IMR-90 (cell line): ENCODE data around the gene C2orf68. TPM values are rescaled to one million over a fixed set of nuclear protein-coding genes. Genes with fewer than 3 reads are reported as not detected.

ENCODE experiments used
- ATAC-seq: fragments of 200-7000 bp; cut with Tn5 transposase; 2 replicates; pipeline ENCODE4 v1.9.1; 2020; ENCODE audit warnings: low read depth, mild to moderate bottlenecking, moderate library complexity
- BruUV-seq: library from RNA; stranded (reverse); fragments of 400-500 nt; replicated peaks from 2 replicates; lab custom pipeline; 2021; lab: Mats Ljungman, UMichigan
- CTCF ChIA-PET: fragments of 300-600 bp; formaldehyde crosslinking; extraction: SDS; loops from one replicate; lab custom pipeline; 2021; ENCODE audit warnings: antibody characterized with exemption; lab: Yijun Ruan, JAX
- POLR2A ChIA-PET: fragments of 300-600 bp; sonication (Branson Sonifier 250); formaldehyde crosslinking; loops from one replicate; lab custom pipeline; 2022; ENCODE audit warnings: antibody characterized with exemption; ENCODE audit not compliant: unreplicated experiment; lab: Charles Lee
- DNase-seq: peaks from one replicate; pipeline ENCODE4 v3.0.0; 2013
- H2AFZ ChIP-seq: replicated peaks from 2 replicates; pipeline ENCODE3; 2013; ENCODE audit warnings: low read length, mild to moderate bottlenecking; ENCODE audit not compliant: poor library complexity
- H2AK5ac ChIP-seq: 2 replicates; pipeline ENCODE4 v1.6.1; 2013; ENCODE audit warnings: low read depth, low read length, inconsistent platforms
- H2AK9ac ChIP-seq: replicated peaks from 2 replicates; pipeline ENCODE3; 2013; ENCODE audit warnings: mild to moderate bottlenecking, low read depth, low read length, moderate library complexity; ENCODE audit not compliant: poor library complexity
- H2BK120ac ChIP-seq: 2 replicates; pipeline ENCODE4 v1.6.1; 2013; ENCODE audit warnings: low read depth, low read length, inconsistent platforms
- H2BK15ac ChIP-seq: 3 replicates; pipeline ENCODE4 v1.6.1; 2013; ENCODE audit warnings: low read depth, low read length, inconsistent platforms
- H2BK20ac ChIP-seq: 2 replicates; pipeline ENCODE4 v1.6.1; 2013; ENCODE audit warnings: low read depth, mild to moderate bottlenecking, inconsistent platforms, low read length, moderate library complexity
- H2BK5ac ChIP-seq: 2 replicates; pipeline ENCODE4 v1.6.1; 2013; ENCODE audit warnings: mild to moderate bottlenecking, low read depth, low read length, inconsistent platforms; ENCODE audit not compliant: poor library complexity, severe bottlenecking
- H3K14ac ChIP-seq: replicated peaks from 2 replicates; pipeline ENCODE4 v1.6.1; 2013; ENCODE audit warnings: low read depth, low read length, inconsistent platforms
- H3K18ac ChIP-seq: 2 replicates; pipeline ENCODE4 v1.6.1; 2013; ENCODE audit warnings: low read depth, low read length, control low read depth
- H3K23ac ChIP-seq: 2 replicates; pipeline ENCODE4 v1.6.1; 2013; ENCODE audit warnings: low read depth, low read length, inconsistent platforms
- H3K27ac ChIP-seq: 2 replicates; pipeline ENCODE4 v1.5.1; 2013; ENCODE audit warnings: mild to moderate bottlenecking, control low read depth, low read length; ENCODE audit not compliant: insufficient read depth
- H3K27me3 ChIP-seq: 2 replicates; pipeline ENCODE4 v1.6.1; 2013; ENCODE audit warnings: low read length; ENCODE audit not compliant: control insufficient read depth, insufficient read depth
- H3K36me3 ChIP-seq: 2 replicates; pipeline ENCODE4 v1.6.1; 2013; ENCODE audit warnings: low read length, mixed read lengths; ENCODE audit not compliant: control insufficient read depth, insufficient read depth
- H3K4ac ChIP-seq: 2 replicates; pipeline ENCODE4 v1.6.1; 2013; ENCODE audit warnings: low read depth, low read length, inconsistent platforms
- H3K4me1 ChIP-seq: 2 replicates; pipeline ENCODE4 v1.6.1; 2013; ENCODE audit warnings: low read length, mixed read lengths; ENCODE audit not compliant: control insufficient read depth, insufficient read depth
- H3K4me2 ChIP-seq: 2 replicates; pipeline ENCODE4 v1.6.1; 2013; ENCODE audit warnings: low read depth, mild to moderate bottlenecking, control low read depth, low read length, moderate library complexity
- H3K4me3 ChIP-seq: 2 replicates; pipeline ENCODE4 v1.5.1; 2013; ENCODE audit warnings: low read depth, mild to moderate bottlenecking, control low read depth, low read length, moderate library complexity; ENCODE audit not compliant: insufficient read depth
- H3K56ac ChIP-seq: 2 replicates; pipeline ENCODE4 v1.6.1; 2013; ENCODE audit warnings: low read length, inconsistent platforms; ENCODE audit not compliant: insufficient read depth; ENCODE audit errors: extremely low read depth
- H3K79me1 ChIP-seq, 2 experiments: 2 replicates each; pipeline ENCODE4 v1.6.1; 2013; ENCODE audit warnings: low read length in 2 of 2, inconsistent platforms in 1 of 2, low read depth in 1 of 2
- H3K9ac ChIP-seq: 2 replicates; pipeline ENCODE4 v1.6.1; 2013; ENCODE audit warnings: low read depth, low read length, control low read depth
- H3K9me1 ChIP-seq: 2 replicates; pipeline ENCODE4 v1.6.1; 2013; ENCODE audit warnings: low read length, inconsistent platforms; ENCODE audit not compliant: insufficient read depth
- H3K9me3 ChIP-seq: 2 replicates; pipeline ENCODE4 v1.6.1; 2013; ENCODE audit warnings: low read length; ENCODE audit not compliant: control insufficient read depth, insufficient read depth
- H4K20me1 ChIP-seq: 2 replicates; pipeline ENCODE4 v1.6.1; 2013; ENCODE audit warnings: low read length, inconsistent platforms; ENCODE audit not compliant: insufficient read depth
- H4K5ac ChIP-seq: 2 replicates; pipeline ENCODE4 v1.6.1; 2013; ENCODE audit warnings: mild to moderate bottlenecking, low read depth, low read length, control low read depth
- H4K8ac ChIP-seq, 2 experiments: 2 replicates each; pipeline ENCODE4 v1.6.1; 2013; ENCODE audit warnings: low read depth in 2 of 2, low read length in 2 of 2, control low read depth in 1 of 2, inconsistent platforms in 1 of 2
- H4K91ac ChIP-seq: 2 replicates; pipeline ENCODE4 v1.6.1; 2013; ENCODE audit warnings: low read depth, low read length, inconsistent platforms; ENCODE audit not compliant: insufficient read depth
- BHLHE40 ChIP-seq: fragments of 150-350 bp; IDR thresholded peaks from 2 replicates; pipeline ENCODE4 v1.6.1; 2016; ENCODE audit warnings: mild to moderate bottlenecking, low read depth, low read length
- CEBPB ChIP-seq: IDR thresholded peaks from 2 replicates; pipeline ENCODE4 v1.6.1; 2012; ENCODE audit warnings: low read depth, low read length, improper control_type of control experiment
- RFX5 ChIP-seq: IDR thresholded peaks from 2 replicates; pipeline ENCODE4 v1.8.0; 2012; ENCODE audit warnings: low read depth, mild to moderate bottlenecking, low read length, moderate library complexity
- WGBS, 2 experiments: methylation state at CpG; one replicate each; pipeline versions ENCODE4 v1.1.5 to v1.1.7; 2013; ENCODE audit warnings: missing lambda C conversion rate in 2 of 2; ENCODE audit not compliant: insufficient read length in 1 of 2; ENCODE audit errors: extremely low coverage in 2 of 2; 5-methylcytosine and 5-hydroxymethylcytosine counted together
- dilution Hi-C: fragments of 300-500 bp; cut with HindIII; formaldehyde crosslinking; loops from one replicate; pipeline ENCODE4 v1.14.3; 2018; ENCODE audit warnings: low sequenced_read_pairs; ENCODE audit not compliant: unreplicated experiment
- in situ Hi-C: fragments of 300-500 bp; cut with MboI; formaldehyde crosslinking; loops from 3 replicates; pipeline ENCODE4 v1.14.3; 2019; ENCODE audit warnings: low sequenced_read_pairs, inconsistent platforms, mixed read lengths
- intact Hi-C: fragments of 100-400 bp; cut with micrococcal nuclease; formaldehyde crosslinking; loops from 2 replicates; pipeline ENCODE4 v1.10.0; 2022
- polyA plus RNA-seq, 3 experiments: library from polyadenylated mRNA; depleted of rRNA; stranded (reverse); fragments of >200 nt; gene quantifications; 2 replicates each; pipeline ENCODE4 v1.2.3, GENCODE V29; 2012; ENCODE audit warnings: low replicate concordance in 1 of 3
- total RNA-seq: library from RNA; depleted of rRNA; stranded (reverse); fragments of >200 nt; gene quantifications from 2 replicates; pipeline ENCODE4 v1.2.3, GENCODE V29; 2012

The C2orf68 gene
- total and polyA plus RNA-seq, 2 of the 4 experiments (the other 2 are of a cell fraction): 6.8 to 10.1 TPM

GRCh38 chr2:85564144-85564563 is 47.7 kb downstream of the C2orf68 start:
- no peak overlapping the region for H3K56ac ChIP-seq
- TF ChIP-seq RFX5 (no peak), BHLHE40 (no peak), CEBPB (peak; percentile 12; the same call in 1 of the 2 replicates)
- H2BK5ac ChIP-seq: no peak overlapping the region
- no TSS peak for BruUV-seq
- WGBS, 2 experiments: no CpG with 5 or more reads among the region's 5 CpGs
- no peak overlapping the region for H3K4ac ChIP-seq
- no peak for DNase-seq
- in situ Hi-C loops: no loop called here
- no peak overlapping the region for H3K18ac ChIP-seq
- no peak overlapping the region for H3K27ac ChIP-seq
- H2AFZ ChIP-seq: no peak overlapping the region
- H4K5ac ChIP-seq: no peak overlapping the region
- no peak overlapping the region for H2BK120ac ChIP-seq
- ATAC-seq: no peak
- H2AK9ac ChIP-seq: no peak overlapping the region
- no peak overlapping the region for H4K91ac ChIP-seq
- dilution Hi-C loops: no loop called here
- no peaks in the 10 kb centered on the region for H4K20me1 ChIP-seq
- peaks cover 3% of the 10 kb centered on the region; the same call in 1 of the 2 replicates for H3K4me1 ChIP-seq
- H2AK5ac ChIP-seq: no peak overlapping the region
- ChIA-PET POLR2A (interaction anchor here (0.6 kb wide), 1 partner anchor 245 kb away, joined by 4 read pairs; no protein-coding TSS in a partner anchor), CTCF (interaction anchor here (0.7 kb wide), 1 partner anchor 140 kb away, joined by 3 read pairs; no protein-coding TSS in a partner anchor)
- no peak overlapping the region for H3K4me3 ChIP-seq
- no peak overlapping the region for H2BK20ac ChIP-seq
- H3K9me3 ChIP-seq: no peaks in the 10 kb centered on the region
- no peaks in the 10 kb centered on the region for H3K36me3 ChIP-seq
- no peak overlapping the region for H3K14ac ChIP-seq
- no peak overlapping the region for H4K8ac ChIP-seq
- H3K79me1 ChIP-seq: peaks cover 5 to 21% of the 10 kb centered on the region in 2 experiments
- no peak overlapping the region for H3K23ac ChIP-seq
- H3K9ac ChIP-seq: no peak overlapping the region
- H3K27me3 ChIP-seq: no peaks in the 10 kb centered on the region
- no peak overlapping the region for H3K4me2 ChIP-seq
- intact Hi-C loops: loop anchor here (5.0 kb wide), 1 partner anchor 38 kb away; the partner anchor contains the start of gene TMEM150A
- H3K9me1 ChIP-seq: no peaks in the 10 kb centered on the region
- H2BK15ac ChIP-seq: no peak overlapping the region
